H1 (cell line): ENCODE measurements around the gene SLC37A2. TPM values are rescaled to one million over a fixed set of nuclear protein-coding genes. Genes with fewer than 3 reads are reported as not detected.

Experiments used
- CTCF ChIA-PET: fragments of 300-600 bp; sonication (Branson Sonifier 250); formaldehyde crosslinking; loops from one replicate; lab custom pipeline; 2021; ENCODE audit not compliant: partially characterized antibody; lab: Charles Lee
- POLR2A ChIA-PET: fragments of 300-600 bp; sonication (Branson Sonifier 250); formaldehyde crosslinking; loops from one replicate; lab custom pipeline; 2021; ENCODE audit warnings: inconsistent platforms; ENCODE audit not compliant: partially characterized antibody; lab: Charles Lee
- DNase-seq, 2 experiments: peaks; one replicate each; pipeline versions ENCODE4 v3.0.0 to v3.0.0-alpha.2; 2010 to 2022; ENCODE audit warnings: low spot score in 2 of 2, low read depth in 1 of 2, mixed read lengths in 1 of 2
- FAIRE-seq: peaks from 2 replicates; lab custom pipeline; 2011; peaks lifted over from hg19 to GRCh38; lab: Jason Lieb, UNC
- H2AFZ ChIP-seq: 2 replicates; pipeline ENCODE4 v1.8.1; 2012; ENCODE audit warnings: low read length, inconsistent platforms
- H2AK5ac ChIP-seq: 2 replicates; pipeline ENCODE4 v1.6.1; 2013; ENCODE audit warnings: low read depth, low read length
- H2BK120ac ChIP-seq: replicated peaks from 2 replicates; pipeline ENCODE3; 2013; ENCODE audit warnings: low read depth, low read length, inconsistent platforms
- H2BK12ac ChIP-seq: 2 replicates; pipeline ENCODE4 v1.6.1; 2013; ENCODE audit warnings: low read depth, low read length
- H2BK15ac ChIP-seq: 2 replicates; pipeline ENCODE4 v1.6.1; 2013; ENCODE audit warnings: low read length
- H2BK20ac ChIP-seq: 2 replicates; pipeline ENCODE4 v1.6.1; 2013; ENCODE audit warnings: low read length
- H2BK5ac ChIP-seq: 2 replicates; pipeline ENCODE4 v1.6.1; 2013; ENCODE audit warnings: low read depth, low read length
- H3K14ac ChIP-seq: 2 replicates; pipeline ENCODE4 v1.6.1; 2013; ENCODE audit warnings: inconsistent platforms; ENCODE audit not compliant: insufficient read length
- H3K18ac ChIP-seq: 2 replicates; pipeline ENCODE4 v1.6.1; 2013; ENCODE audit warnings: low read length; ENCODE audit errors: extremely low read depth
- H3K23ac ChIP-seq: 2 replicates; pipeline ENCODE4 v1.6.1; 2013; ENCODE audit warnings: inconsistent platforms; ENCODE audit not compliant: insufficient read length
- H3K23me2 ChIP-seq: 2 replicates; pipeline ENCODE4 v1.6.1; 2013; ENCODE audit warnings: low read depth, low read length
- H3K27ac ChIP-seq: 2 replicates; pipeline ENCODE4 v1.6.1; 2011; ENCODE audit warnings: low read depth, low read length, inconsistent platforms
- H3K27me3 ChIP-seq, 4 experiments: replicated peaks in 1 of 4; 1 replicate in 1 of 4; 2 replicates in 3 of 4; pipeline versions ENCODE4 v1.6.1 to v1.8.1; 2011 to 2013; ENCODE audit warnings: low read length in 3 of 4, mild to moderate bottlenecking in 3 of 4, inconsistent platforms in 2 of 4, mixed read lengths in 2 of 4, moderate library complexity in 1 of 4; ENCODE audit not compliant: control insufficient read depth in 3 of 4, insufficient read depth in 3 of 4; ENCODE audit errors: extremely low read depth in 1 of 4
- H3K36me3 ChIP-seq, 4 experiments: 2 replicates each; pipeline versions ENCODE4 v1.6.1 to v1.8.1; 2011 to 2013; ENCODE audit warnings: mild to moderate bottlenecking in 4 of 4, low read length in 3 of 4, moderate library complexity in 2 of 4, control low read depth in 1 of 4, inconsistent platforms in 1 of 4; ENCODE audit not compliant: insufficient read depth in 4 of 4, control insufficient read depth in 2 of 4
- H3K4ac ChIP-seq: replicated peaks from 2 replicates; pipeline ENCODE3; 2013; ENCODE audit warnings: low read length, low read depth, mixed read lengths, inconsistent platforms; ENCODE audit not compliant: insufficient read length
- H3K4me1 ChIP-seq, 4 experiments: replicated peaks in 1 of 4; 1 replicate in 1 of 4; 2 replicates in 3 of 4; pipeline versions ENCODE4 v1.6.1 to v1.8.1; 2011 to 2013; ENCODE audit warnings: low read length in 3 of 4, inconsistent platforms in 2 of 4, mixed read lengths in 1 of 4; ENCODE audit not compliant: insufficient read depth in 4 of 4, control insufficient read depth in 3 of 4
- H3K4me2 ChIP-seq, 2 experiments: 2 replicates each; pipeline versions ENCODE4 v1.6.1 to v1.8.1; 2011 to 2013; ENCODE audit warnings: low read depth in 2 of 2, low read length in 2 of 2, control low read depth in 1 of 2, inconsistent platforms in 1 of 2, mild to moderate bottlenecking in 1 of 2; ENCODE audit not compliant: insufficient read depth in 1 of 2
- H3K4me3 ChIP-seq, 4 experiments: fragments of 200-600, 300-600 bp in 1 of 4; sonication (generic), shearing (Covaris generic), sonication (Bioruptor Twin) in 1 of 4; 2 replicates each; pipeline versions ENCODE4 v1.5.1 to v1.8.1; 2011 to 2016; ENCODE audit warnings: low read length in 4 of 4, low read depth in 3 of 4, control low read depth in 2 of 4, inconsistent platforms in 2 of 4, mild to moderate bottlenecking in 2 of 4, mixed read lengths in 1 of 4, moderate library complexity in 1 of 4; ENCODE audit not compliant: insufficient read depth in 2 of 4; ENCODE audit errors: extremely low read depth in 1 of 4
- H3K56ac ChIP-seq: replicated peaks from 2 replicates; pipeline ENCODE3; 2013; ENCODE audit warnings: low read depth, mild to moderate bottlenecking, mixed read lengths, low read length, inconsistent platforms; ENCODE audit not compliant: insufficient read length
- H3K79me1 ChIP-seq: 2 replicates; pipeline ENCODE4 v1.6.1; 2013; ENCODE audit warnings: low read depth, low read length, control low read depth
- H3K79me2 ChIP-seq, 2 experiments: 2 replicates each; pipeline versions ENCODE4 v1.6.1 to v1.8.1; 2012 to 2013; ENCODE audit warnings: low read length in 2 of 2, mild to moderate bottlenecking in 2 of 2, inconsistent platforms in 1 of 2; ENCODE audit not compliant: insufficient read depth in 2 of 2, control insufficient read depth in 1 of 2
- H3K9ac ChIP-seq, 4 experiments: replicated peaks in 1 of 4; 1 replicate in 1 of 4; 2 replicates in 3 of 4; pipeline versions ENCODE4 v1.6.1 to v1.8.1; 2011 to 2013; ENCODE audit warnings: low read depth in 3 of 4, low read length in 3 of 4, control low read depth in 2 of 4, mild to moderate bottlenecking in 2 of 4, moderate library complexity in 2 of 4, inconsistent platforms in 1 of 4; ENCODE audit errors: extremely low read depth in 1 of 4
- H3K9me3 ChIP-seq, 2 experiments: 2 replicates each; pipeline versions ENCODE4 v1.6.1 to v1.8.1; 2012 to 2013; ENCODE audit warnings: mild to moderate bottlenecking in 2 of 2, moderate library complexity in 2 of 2, control low read depth in 1 of 2, inconsistent platforms in 1 of 2, low read depth in 1 of 2, low read length in 1 of 2, mixed read lengths in 1 of 2; ENCODE audit not compliant: insufficient read depth in 2 of 2
- H4K20me1 ChIP-seq, 2 experiments: replicated peaks in 1 of 2; 2 replicates each; pipeline versions ENCODE3 to v1.8.1; 2011 to 2013; ENCODE audit warnings: inconsistent platforms in 2 of 2, low read length in 2 of 2, mild to moderate bottlenecking in 1 of 2; ENCODE audit not compliant: insufficient read depth in 2 of 2, control insufficient read depth in 1 of 2
- H4K5ac ChIP-seq: 2 replicates; pipeline ENCODE4 v1.6.1; 2013; ENCODE audit warnings: low read length, low read depth, mixed read lengths, inconsistent platforms; ENCODE audit not compliant: insufficient read length
- H4K8ac ChIP-seq: 2 replicates; pipeline ENCODE4 v1.8.0; 2013; ENCODE audit warnings: mild to moderate bottlenecking, moderate library complexity, low read length, inconsistent platforms; ENCODE audit not compliant: insufficient read depth; ENCODE audit errors: extremely low read depth
- H4K91ac ChIP-seq: replicated peaks from 2 replicates; pipeline ENCODE3; 2013; ENCODE audit warnings: low read length, mixed read lengths, inconsistent platforms; ENCODE audit not compliant: insufficient read length
- CBX8 ChIP-seq: fragments of 300-800, 300-1000 bp; sonication (generic); IDR thresholded peaks from 2 replicates; pipeline ENCODE4 v1.7.1; 2016; ENCODE audit warnings: low read depth, low read length, borderline replicate concordance
- CHD2 ChIP-seq: IDR thresholded peaks from 2 replicates; pipeline ENCODE4 v1.6.1; 2012; ENCODE audit warnings: low read length, improper control_type of control experiment
- KDM5A ChIP-seq: fragments of 200-600 bp; IDR thresholded peaks from 2 replicates; pipeline ENCODE4 v1.7.1; 2012; ENCODE audit warnings: mild to moderate bottlenecking, low read length, inconsistent platforms, mixed read lengths
- MAFK ChIP-seq: IDR thresholded peaks from 2 replicates; pipeline ENCODE4 v1.6.1; 2012; ENCODE audit warnings: low read depth, mild to moderate bottlenecking, improper control_type of control experiment, low read length
- PHF8 ChIP-seq: fragments of 200-600 bp; sonication (generic); conservative IDR thresholded peaks from 2 replicates; pipeline ENCODE4 v1.7.1; 2012; ENCODE audit warnings: low read depth, mild to moderate bottlenecking, inconsistent platforms, low read length, moderate library complexity
- RBBP5 ChIP-seq: IDR thresholded peaks from 2 replicates; pipeline ENCODE4 v1.7.1; 2012; ENCODE audit warnings: low read depth, mild to moderate bottlenecking, inconsistent platforms, low read length, moderate library complexity, borderline replicate concordance
- RNF2 ChIP-seq: fragments of 200-900, 300-1000 bp; sonication (generic); IDR thresholded peaks from 2 replicates; pipeline ENCODE4 v1.7.1; 2016; ENCODE audit warnings: borderline replicate concordance, low read depth, mild to moderate bottlenecking, antibody characterized with exemption, low read length; ENCODE audit not compliant: poor library complexity, severe bottlenecking; ENCODE audit errors: missing control alignments
- SIX5 ChIP-seq: IDR thresholded peaks from 2 replicates; pipeline ENCODE4 v1.6.1; 2011; ENCODE audit warnings: mild to moderate bottlenecking, low read depth, low read length
- WGBS, 2 experiments: shearing (Covaris generic) in 1 of 2; methylation state at CpG; one replicate each; pipeline versions ENCODE4 v1.1.6 to v1.1.7; 2013 to 2015; ENCODE audit warnings: low lambda C conversion rate in 2 of 2, mixed read lengths in 2 of 2, inconsistent platforms in 1 of 2, low coverage in 1 of 2, missing lambda C conversion rate in 1 of 2; ENCODE audit not compliant: insufficient replicate concordance in 2 of 2, insufficient coverage in 1 of 2, insufficient read length in 1 of 2; ENCODE audit errors: extremely low coverage in 1 of 2, missing lambda C conversion rate in 1 of 2; 5-methylcytosine and 5-hydroxymethylcytosine counted together
- polyA plus RNA-seq, 7 experiments: library from polyadenylated mRNA; depleted of rRNA in 3 of 7; stranded (reverse) in 5 of 7; unstranded in 2 of 7; fragments of >200 nt in 5 of 7; fragments of 200-250 nt in 2 of 7; gene quantifications; 1 replicate in 5 of 7; 2 replicates in 1 of 7; 4 replicates in 1 of 7; pipeline versions ENCODE4 v1.2.1 to v1.2.3, GENCODE V29; 2011 to 2013; ENCODE audit warnings: missing spikeins in 2 of 7, mixed read lengths in 2 of 7
- total RNA-seq: library from RNA; stranded (reverse); fragmentation: NEBNext Ultra II Directional; extraction: Animal tissue kit (Norgen Biotek cat#: 25700); gene quantifications from 2 replicates; pipeline ENCODE4 v1.2.1, GENCODE V29; 2021

The SLC37A2 gene
- total and polyA plus RNA-seq, 2 of the 8 experiments (the other 6 are each of a cell fraction or from before 2014, with no cell fraction given), result 1.3 to 1.9 TPM

DNA sequence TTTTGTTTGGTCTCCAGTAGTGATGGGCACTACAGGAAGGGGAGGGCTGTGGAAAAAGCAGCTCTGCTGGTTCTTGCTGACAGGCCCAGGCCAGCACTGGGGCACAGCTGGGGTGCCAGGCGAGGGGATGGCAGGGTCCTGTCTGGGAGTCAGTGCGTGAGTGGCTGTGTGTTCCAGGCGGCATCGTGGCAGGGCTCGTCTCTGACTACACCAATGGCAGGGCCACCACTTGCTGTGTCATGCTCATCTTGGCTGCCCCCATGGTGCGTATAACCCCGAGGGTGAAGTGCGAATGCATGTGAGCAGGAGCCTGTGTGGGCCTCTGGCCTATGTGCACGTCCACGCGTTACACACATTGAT is 20.9 kb downstream of the SLC37A2 start:
- H3K79me1 ChIP-seq, result no peaks in the 10 kb centered on the region

More for the DNA sequence above, 20.9 kb downstream of the SLC37A2 start:
- no peak overlapping the region for H2BK12ac ChIP-seq
- no peak for FAIRE-seq
- TF ChIP-seq SIX5, result no peak
- TF ChIP-seq KDM5A, result no peak
- TF ChIP-seq PHF8, result no peak
- no peak for TF ChIP-seq MAFK
- TF ChIP-seq CHD2, result no peak
- TF ChIP-seq RNF2, result no peak
- TF ChIP-seq RBBP5, result no peak
- no peak for TF ChIP-seq CBX8
- no peaks in the 10 kb centered on the region for H3K23me2 ChIP-seq
- H2BK120ac ChIP-seq, result no peak overlapping the region
- no peak overlapping the region for H3K27ac ChIP-seq
- H3K56ac ChIP-seq, result no peak overlapping the region
- H3K4me1 ChIP-seq, result peaks cover 0 to 3% (median 0%) of the 10 kb centered on the region in 4 experiments; a peak in 2 of 7 replicates
- no peak overlapping the region for H2BK5ac ChIP-seq
- no peak overlapping the region for H3K23ac ChIP-seq
- no peak overlapping the region for H4K5ac ChIP-seq
- no peak overlapping the region for H3K9ac ChIP-seq
- H3K79me2 ChIP-seq, result no peaks in the 10 kb centered on the region
- no peaks in the 10 kb centered on the region for H3K36me3 ChIP-seq
- no peak for DNase-seq
- H2BK20ac ChIP-seq, result no peak overlapping the region
- no peak overlapping the region for H4K8ac ChIP-seq
- H3K18ac ChIP-seq, result no peak overlapping the region
- no peaks in the 10 kb centered on the region for H3K9me3 ChIP-seq
- H4K20me1 ChIP-seq, result no peaks in the 10 kb centered on the region
- H3K4me2 ChIP-seq, result no peak overlapping the region
- H2AK5ac ChIP-seq, result no peak overlapping the region
- no peak overlapping the region for H3K4me3 ChIP-seq
- 94% methylated on average over 11 of the region's 11 CpGs; no CpG with 5 or more reads in 1 of the 2 experiments for WGBS, 2 experiments
- H3K27me3 ChIP-seq, result no peaks in the 10 kb centered on the region
- ChIA-PET CTCF (interaction anchor here (1.3 to 29.4 kb wide), 14 partner anchors 5 to 349 kb away, joined by 3 to 486 read pairs (median 6); partner anchors contain the start of gene TMEM218), POLR2A (interaction anchor here (1.4 kb wide), 1 partner anchor 10 kb away, joined by 4 read pairs; no protein-coding TSS in a partner anchor)
- H2AFZ ChIP-seq, result no peak overlapping the region
- no peak overlapping the region for H4K91ac ChIP-seq
- no peak overlapping the region for H2BK15ac ChIP-seq
- no peak overlapping the region for H3K14ac ChIP-seq
- no peak overlapping the region for H3K4ac ChIP-seq
